HCT116 (cell line): Measurements from ENCODE around the gene VAMP8.

Experiments used
- CEBPB ChIP-seq: IDR thresholded peaks from 2 replicates; pipeline ENCODE4 v1.6.1; 2012; ENCODE audit warnings: low read depth
- EGR1 ChIP-seq: IDR thresholded peaks from 2 replicates; pipeline ENCODE4 v1.6.1; 2012; ENCODE audit warnings: low read depth
- ELF1 ChIP-seq: IDR thresholded peaks from 2 replicates; pipeline ENCODE4 v1.6.1; 2012; ENCODE audit warnings: low read depth, borderline replicate concordance
- EZH2 ChIP-seq: fragments of 200-600 bp; sonication (generic); IDR thresholded peaks from 2 replicates; pipeline ENCODE4 v1.6.1; 2017; ENCODE audit warnings: antibody characterized with exemption, mixed run types
- SRF ChIP-seq: IDR thresholded peaks from 2 replicates; pipeline ENCODE4 v1.6.1; 2012; ENCODE audit warnings: low read depth
- TCF7L2 ChIP-seq: IDR thresholded peaks from 2 replicates; pipeline ENCODE4 v1.7.0; 2011; ENCODE audit warnings: borderline replicate concordance, inconsistent platforms; ENCODE audit not compliant: insufficient read depth, insufficient read length; ENCODE audit errors: extremely low read depth
- YY1 ChIP-seq: IDR thresholded peaks from 2 replicates; pipeline ENCODE4 v1.6.1; 2011; ENCODE audit warnings: low read length, low read depth, moderate library complexity, mild to moderate bottlenecking; ENCODE audit not compliant: insufficient replicate concordance; ENCODE audit errors: extremely low read depth
- TF ChIP-seq, protein P1 (sequence below), 3 experiments: fragments of 200-600 bp in 1 of 3; sonication (generic) in 1 of 3; IDR thresholded peaks in 2 of 3; conservative IDR thresholded peaks in 1 of 3; 2 replicates each; pipeline ENCODE4 v1.5.1; 2012 to 2017; ENCODE audit warnings: low read depth in 2 of 3, low read length in 2 of 3, antibody characterized with exemption in 1 of 3, borderline replicate concordance in 1 of 3, control low read depth in 1 of 3, mild to moderate bottlenecking in 1 of 3, mixed read lengths in 1 of 3, mixed run types in 1 of 3, moderate library complexity in 1 of 3; ENCODE audit not compliant: insufficient read depth in 1 of 3

DNA sequence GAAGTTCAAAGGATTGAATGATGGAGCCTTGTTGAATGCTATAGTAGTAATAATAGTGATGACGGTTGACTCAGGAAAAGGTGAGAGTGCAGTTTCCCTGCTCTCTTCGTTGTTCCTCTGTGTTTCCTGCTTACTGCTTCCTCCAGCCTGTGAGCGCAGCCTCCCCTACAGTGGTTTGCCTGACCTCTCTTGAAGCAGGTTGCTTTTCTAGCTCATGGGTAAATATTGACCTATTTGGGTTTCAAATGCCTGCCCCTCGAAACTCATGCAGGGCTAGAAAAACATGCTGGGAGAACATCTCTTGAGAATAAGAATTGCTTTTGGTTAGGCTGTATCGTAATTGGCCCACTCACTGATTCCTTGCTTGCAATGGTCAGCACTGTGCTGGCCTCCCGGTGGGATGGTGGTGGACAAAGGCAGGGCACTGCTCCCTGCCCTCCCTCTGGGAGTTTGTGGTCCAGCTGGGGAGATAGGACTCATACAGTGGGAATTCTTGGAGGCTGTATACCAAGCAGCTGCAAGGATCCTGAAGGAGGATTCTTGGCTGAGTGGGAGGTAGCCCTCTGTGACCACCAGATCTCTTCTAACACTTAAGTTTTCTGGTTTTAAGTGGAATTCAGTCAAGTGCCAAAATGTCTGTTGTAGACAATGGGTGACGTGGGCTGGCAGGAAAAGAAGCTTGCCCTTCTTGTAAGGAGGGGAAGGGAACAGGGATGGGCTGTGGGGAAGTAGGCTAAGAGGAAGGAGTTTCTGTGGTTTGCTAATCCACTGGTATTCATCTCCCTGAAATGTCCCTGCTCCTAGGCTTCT lies 12.8 kb downstream of the VAMP8 start:
- TF ChIP-seq, protein P1, sequence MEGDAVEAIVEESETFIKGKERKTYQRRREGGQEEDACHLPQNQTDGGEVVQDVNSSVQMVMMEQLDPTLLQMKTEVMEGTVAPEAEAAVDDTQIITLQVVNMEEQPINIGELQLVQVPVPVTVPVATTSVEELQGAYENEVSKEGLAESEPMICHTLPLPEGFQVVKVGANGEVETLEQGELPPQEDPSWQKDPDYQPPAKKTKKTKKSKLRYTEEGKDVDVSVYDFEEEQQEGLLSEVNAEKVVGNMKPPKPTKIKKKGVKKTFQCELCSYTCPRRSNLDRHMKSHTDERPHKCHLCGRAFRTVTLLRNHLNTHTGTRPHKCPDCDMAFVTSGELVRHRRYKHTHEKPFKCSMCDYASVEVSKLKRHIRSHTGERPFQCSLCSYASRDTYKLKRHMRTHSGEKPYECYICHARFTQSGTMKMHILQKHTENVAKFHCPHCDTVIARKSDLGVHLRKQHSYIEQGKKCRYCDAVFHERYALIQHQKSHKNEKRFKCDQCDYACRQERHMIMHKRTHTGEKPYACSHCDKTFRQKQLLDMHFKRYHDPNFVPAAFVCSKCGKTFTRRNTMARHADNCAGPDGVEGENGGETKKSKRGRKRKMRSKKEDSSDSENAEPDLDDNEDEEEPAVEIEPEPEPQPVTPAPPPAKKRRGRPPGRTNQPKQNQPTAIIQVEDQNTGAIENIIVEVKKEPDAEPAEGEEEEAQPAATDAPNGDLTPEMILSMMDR (IDR thresholded peaks at IDR 0.05 in 2 of 3, conservative IDR thresholded peaks at IDR 0.05 in 1 of 3; ENCODE audit: borderline replicate concordance in 1 of 3, insufficient read depth in 1 of 3, low read depth in 2 of 3, low read length in 2 of 3) = no peak
- TF ChIP-seq EGR1 (no peak), TCF7L2 (no peak), CEBPB (no peak), YY1 (no peak), ELF1 (no peak), EZH2 (no peak), SRF (no peak)
